Measurements from ENCODE around the gene FGD2. TPM values are rescaled to one million over a fixed set of nuclear protein-coding genes. Genes with fewer than 3 reads are reported as not detected.

The FGD2 gene
- total and polyA plus RNA-seq, 10 of the 15 experiments (the other 5 are each of a cell fraction or from before 2014, with no cell fraction given), result 5.2 to 88.1 (median 33.2) TPM

GRCh38 chr6:37074053-37074827 lies 68.8 kb downstream of the FGD2 start:
- WGBS (ENCODE audit: insufficient coverage, insufficient replicate concordance, low lambda C conversion rate, missing lambda C conversion rate), result 75% methylated on average over 12 of the region's 12 CpGs
- H3K79me2 ChIP-seq (ENCODE audit: control insufficient read depth, insufficient read depth, low read length), result no peaks in the 10 kb centered on the region
- no peak overlapping the region for H3K9ac ChIP-seq (ENCODE audit: control insufficient read depth, insufficient read depth, low read length)
- ChIA-PET CTCF (no interaction called here), RAD21 (ENCODE audit: unreplicated experiment) (no interaction called here), SMC1A (ENCODE audit: uncharacterized antibody, unreplicated experiment) (interaction anchor here (1.1 kb wide), 1 partner anchor 9 kb away, joined by 5 read pairs; no protein-coding TSS in a partner anchor), POLR2A (no interaction called here)
- intact Hi-C loops (cut with micrococcal nuclease; ENCODE audit: unreplicated experiment) (no loop called here), in situ Hi-C loops (cut with MboI) (no loop called here)
- no peaks in the 10 kb centered on the region for H3K36me3 ChIP-seq (ENCODE audit: control insufficient read depth in 2 of 2, insufficient read depth in 2 of 2, low read length in 1 of 2)
- H2AFZ ChIP-seq (ENCODE audit: control insufficient read depth, low read depth, low read length), result no peak overlapping the region
- no peak for FAIRE-seq
- no peaks in the 10 kb centered on the region; the same call in 2 of the 3 replicates for H3K9me3 ChIP-seq (replicated peaks; ENCODE audit: control insufficient read depth, insufficient read depth, low read length)
- BruUV-seq (replicated peaks), result no TSS peak
- no peaks in the 10 kb centered on the region for H4K20me1 ChIP-seq (ENCODE audit: control insufficient read depth, insufficient read depth)
- H3K27ac ChIP-seq (ENCODE audit: control insufficient read depth, insufficient read depth), result no peak overlapping the region
- H3K4me1 ChIP-seq (ENCODE audit: control insufficient read depth, insufficient read depth, low read length), result peaks cover 9% of the 10 kb centered on the region
- no peak overlapping the region for H3K4me3 ChIP-seq
- H3K4me2 ChIP-seq (ENCODE audit: control insufficient read depth, insufficient read depth), result no peak overlapping the region
- H3K27me3 ChIP-seq (replicated peaks in 1 of 2; ENCODE audit: control insufficient read depth in 2 of 2, insufficient read depth in 2 of 2, low read length in 1 of 2), result no peaks in the 10 kb centered on the region; a peak in 1 of 4 replicates
- no peak for ATAC-seq
- DNase-seq (ENCODE audit: low read depth, low spot score), result no peak
- TF ChIP-seq IKZF2 (IDR thresholded peaks at IDR 0.05), result no peak
- no peak for TF ChIP-seq NFIC (IDR thresholded peaks at IDR 0.05; ENCODE audit: low read depth, low read length)
- TF ChIP-seq CEBPB (IDR thresholded peaks at IDR 0.05; ENCODE audit: borderline replicate concordance in 1 of 2, low read depth in 2 of 2, low read length in 2 of 2), result no peak
- no peak for TF ChIP-seq EGR1 (IDR thresholded peaks at IDR 0.05; ENCODE audit: borderline replicate concordance in 1 of 2, low read depth in 2 of 2, low read length in 2 of 2)
- no peak for TF ChIP-seq ZNF24 (IDR thresholded peaks at IDR 0.05)
- TF ChIP-seq CHD2 (IDR thresholded peaks at IDR 0.05; ENCODE audit: borderline replicate concordance, low read depth, low read length), result no peak
- no peak for TF ChIP-seq ZNF217 (IDR thresholded peaks at IDR 0.05)
- TF ChIP-seq CBX3 (IDR thresholded peaks at IDR 0.05; ENCODE audit: borderline replicate concordance, low read depth), result no peak
- no peak for TF ChIP-seq CREM (IDR thresholded peaks at IDR 0.05; ENCODE audit: low read depth)
- no peak for TF ChIP-seq CEBPZ (IDR thresholded peaks at IDR 0.05; ENCODE audit: low read depth, low read length)
- no peak for TF ChIP-seq ATF3 (IDR thresholded peaks at IDR 0.05; ENCODE audit: borderline replicate concordance, extremely low read depth, low read depth, low read length)
- no peak for TF ChIP-seq ATF2 (IDR thresholded peaks at IDR 0.05; ENCODE audit: low read length)
- TF ChIP-seq FOXK2 (IDR thresholded peaks at IDR 0.05), result no peak
- no peak for TF ChIP-seq RFX5 (IDR thresholded peaks at IDR 0.05; ENCODE audit: low read depth, low read length)
- TF ChIP-seq PML (IDR thresholded peaks at IDR 0.05; ENCODE audit: low read length), result no peak
- TF ChIP-seq IRF5 (IDR thresholded peaks at IDR 0.05; ENCODE audit: borderline replicate concordance), result no peak
